ENCODE data around the gene CHMP4B. TPM values are rescaled to one million over a fixed set of nuclear protein-coding genes. Genes with fewer than 3 reads are reported as not detected.

Gene CHMP4B
- total RNA-seq, 5 donors from 2014 or later (not counting 1 experiment from before 2014, with no cell fraction given) = 45.1 to 64.7 (median 60.8) TPM

DNA sequence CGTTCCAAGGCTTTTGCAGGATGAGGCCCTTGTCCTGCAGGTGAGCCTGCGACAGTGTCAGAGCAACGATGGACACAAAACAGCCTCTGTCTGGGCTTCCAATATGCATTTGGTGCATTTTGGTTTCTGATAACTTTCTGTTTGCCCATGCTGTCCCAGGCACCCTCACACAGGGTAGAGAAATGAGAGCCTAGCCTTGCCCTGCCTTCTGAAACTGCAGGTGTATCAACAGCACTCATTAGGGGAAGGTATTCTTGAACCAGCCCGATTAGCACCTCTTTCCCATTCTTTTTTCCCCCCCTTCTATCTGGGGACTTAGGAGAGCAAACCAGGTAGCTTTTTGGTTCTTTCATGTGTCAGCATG is 30.3 kb downstream of the CHMP4B start:
- DNase-seq = no peak
- Histone ChIP-seq H3K27me3 (replicated peaks in 1 of 2; ENCODE audit: control insufficient read depth in 2 of 2, extremely low read depth in 1 of 2, insufficient read depth in 2 of 2, low read length in 1 of 2) (no peaks in the 10 kb centered on the region), H3K27ac (ENCODE audit: low read length) (no peak overlapping the region), H3K4me1 (ENCODE audit: control insufficient read depth in 1 of 2, extremely low read depth in 1 of 2, insufficient read depth in 2 of 2, low read length in 2 of 2) (peaks cover 36 to 72% of the 10 kb centered on the region in 2 experiments), H3K9me3 (no peaks in the 10 kb centered on the region), H3K4me3 (ENCODE audit: control insufficient read depth in 1 of 2, extremely low read depth in 1 of 2, low read length in 1 of 2) (no peak overlapping the region), H3K36me3 (ENCODE audit: control insufficient read depth in 2 of 2, extremely low read depth in 1 of 2, insufficient read depth in 1 of 2, low read length in 1 of 2) (no peaks in the 10 kb centered on the region)
- Mint-ChIP-seq H3K27me3 (no peaks in the 10 kb centered on the region), H3K9me3 (no peaks in the 10 kb centered on the region), H3K27ac (peak overlapping the region; percentile 17 to 44), H3K4me1 (peaks cover 94 to 98% (median 94%) of the 10 kb centered on the region in 3 donors), H3K4me3 (no peak overlapping the region), H3K36me3 (no peaks in the 10 kb centered on the region)
- ChIA-PET CTCF (no interaction called here), POLR2A (interaction anchor here in 1 of 2 donors (0.6 kb wide), 1 partner anchor 11 kb away, joined by 3 read pairs; no protein-coding TSS in a partner anchor)
- ATAC-seq (replicated peaks in 1 of 4) = no peak
- WGBS (ENCODE audit: insufficient coverage) = 87% methylated on average over 3 of the region's 4 CpGs

- H3K4me3 Mint-ChIP-seq = no peak overlapping the region
Observed at GRCh38 chr20:33842346-33842745, 31.2 kb downstream of the CHMP4B start.

DNA sequence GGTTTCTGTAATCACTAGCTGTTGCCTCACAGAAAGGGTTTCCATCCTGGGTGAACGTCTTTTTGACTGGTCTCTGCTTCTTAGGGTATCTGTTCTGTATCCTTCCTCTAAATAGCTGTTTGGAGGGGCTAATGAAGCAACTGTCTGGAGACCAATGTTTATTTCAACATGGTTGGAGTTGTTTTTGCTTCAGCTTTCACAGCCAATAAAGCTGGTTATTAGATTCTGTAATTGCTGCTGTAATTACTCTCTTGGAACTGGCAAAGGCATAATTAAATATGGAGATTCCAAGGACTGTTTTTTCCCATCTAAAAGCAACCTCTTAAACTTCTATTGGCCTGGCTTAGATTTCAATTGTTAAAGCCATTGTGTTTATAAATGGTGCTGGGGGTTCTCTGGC is 31.9 kb downstream of the CHMP4B start:
- Histone ChIP-seq H3K27me3 (replicated peaks in 1 of 2; ENCODE audit: control insufficient read depth in 2 of 2, extremely low read depth in 1 of 2, insufficient read depth in 2 of 2, low read length in 1 of 2) (no peaks in the 10 kb centered on the region), H3K9me3 (no peaks in the 10 kb centered on the region), H3K4me3 (ENCODE audit: control insufficient read depth in 1 of 2, extremely low read depth in 1 of 2, low read length in 1 of 2) (no peak overlapping the region), H3K4me1 (ENCODE audit: control insufficient read depth in 1 of 2, extremely low read depth in 1 of 2, insufficient read depth in 2 of 2, low read length in 2 of 2) (peaks cover 37 to 61% of the 10 kb centered on the region in 2 experiments), H3K36me3 (ENCODE audit: control insufficient read depth in 2 of 2, extremely low read depth in 1 of 2, insufficient read depth in 1 of 2, low read length in 1 of 2) (no peaks in the 10 kb centered on the region), H3K27ac (ENCODE audit: low read length) (no peak overlapping the region)
- POLR2A ChIA-PET = no interaction called here
- no peak for ATAC-seq (replicated peaks in 1 of 4)
- 83% methylated on average over 1 of the region's 1 CpG for WGBS (ENCODE audit: insufficient coverage)
- no peaks in the 10 kb centered on the region for H3K36me3 Mint-ChIP-seq
- H3K27ac Mint-ChIP-seq = peak overlapping the region in 1 of 2 donors; percentile 83
- H3K4me3 Mint-ChIP-seq = no peak overlapping the region
- CTCF ChIA-PET = interaction anchor here (0.5 to 1.0 kb wide), 3 partner anchors 70 to 352 kb away, joined by 3 to 5 read pairs (median 5); no protein-coding TSS in a partner anchor
- no peaks in the 10 kb centered on the region for H3K27me3 Mint-ChIP-seq
- peaks cover 91 to 97% (median 93%) of the 10 kb centered on the region in 3 donors for H3K4me1 Mint-ChIP-seq
- DNase-seq = no peak
- no peaks in the 10 kb centered on the region for H3K9me3 Mint-ChIP-seq

More at GRCh38 chr20:33842346-33842745, 31.2 kb downstream of the CHMP4B start:
- DNase-seq (no peak), ATAC-seq (replicated peaks in 1 of 4) (no peak)
- H3K4me1 Mint-ChIP-seq = peaks cover 94 to 98% (median 94%) of the 10 kb centered on the region in 3 donors
- H3K36me3 Mint-ChIP-seq = no peaks in the 10 kb centered on the region
- Histone ChIP-seq H3K9me3 (no peaks in the 10 kb centered on the region), H3K4me1 (ENCODE audit: control insufficient read depth in 1 of 2, extremely low read depth in 1 of 2, insufficient read depth in 2 of 2, low read length in 2 of 2) (peaks cover 39 to 66% of the 10 kb centered on the region in 2 experiments), H3K36me3 (ENCODE audit: control insufficient read depth in 2 of 2, extremely low read depth in 1 of 2, insufficient read depth in 1 of 2, low read length in 1 of 2) (no peaks in the 10 kb centered on the region), H3K4me3 (ENCODE audit: control insufficient read depth in 1 of 2, extremely low read depth in 1 of 2, low read length in 1 of 2) (no peak overlapping the region), H3K27me3 (replicated peaks in 1 of 2; ENCODE audit: control insufficient read depth in 2 of 2, extremely low read depth in 1 of 2, insufficient read depth in 2 of 2, low read length in 1 of 2) (no peaks in the 10 kb centered on the region), H3K27ac (ENCODE audit: low read length) (no peak overlapping the region)
- H3K27ac Mint-ChIP-seq = peak overlapping the region in 1 of 2 donors; percentile 83
- no peaks in the 10 kb centered on the region for H3K27me3 Mint-ChIP-seq
- CTCF ChIA-PET = no interaction called here
- POLR2A ChIA-PET = no interaction called here
- no peaks in the 10 kb centered on the region for H3K9me3 Mint-ChIP-seq
- WGBS (ENCODE audit: insufficient coverage) = no CpG with 5 or more reads among the region's 3 CpGs

DNA sequence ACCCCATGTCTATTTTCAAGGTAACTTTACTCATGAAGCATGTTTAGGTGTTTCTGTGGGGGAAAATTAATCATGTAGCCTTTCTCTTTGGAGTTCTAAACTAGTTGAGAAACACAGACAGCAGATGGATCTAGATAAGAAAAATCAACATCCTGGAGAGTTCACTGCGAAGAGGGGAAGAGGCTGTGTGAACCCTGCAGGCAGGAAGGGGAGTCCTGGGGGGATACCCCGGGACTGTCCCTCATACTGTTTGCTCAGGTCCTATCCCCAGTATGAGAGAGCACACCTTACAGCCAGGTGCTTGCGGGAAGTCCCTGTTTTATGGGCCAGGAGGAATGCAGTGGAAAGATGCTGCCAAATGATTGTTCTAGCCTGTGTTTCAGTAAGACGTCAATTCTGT is 32.7 kb downstream of the CHMP4B start:
- peaks cover 37 to 54% of the 10 kb centered on the region in 2 experiments for H3K4me1 ChIP-seq (ENCODE audit: control insufficient read depth in 1 of 2, extremely low read depth in 1 of 2, insufficient read depth in 2 of 2, low read length in 2 of 2)
- ATAC-seq (replicated peaks in 1 of 4) (peak; percentile 84 to 99 (median 90)), DNase-seq (peak in 18 of 35 experiments; percentile 11 to 50 (median 32))
- H3K4me1 Mint-ChIP-seq = peaks cover 90 to 96% (median 93%) of the 10 kb centered on the region in 3 donors
- ChIA-PET CTCF (no interaction called here), POLR2A (interaction anchor here (0.6 kb wide), 2 partner anchors 18 to 1820 kb away, joined by 3 read pairs; no protein-coding TSS in a partner anchor)
- H3K36me3 Mint-ChIP-seq = peaks cover 4% of the 10 kb centered on the region
- H3K9me3 Mint-ChIP-seq = no peaks in the 10 kb centered on the region
- H3K27me3 Mint-ChIP-seq = no peaks in the 10 kb centered on the region
- H3K27ac ChIP-seq (ENCODE audit: low read length) = no peak overlapping the region
- H3K36me3 ChIP-seq (ENCODE audit: control insufficient read depth in 2 of 2, extremely low read depth in 1 of 2, insufficient read depth in 1 of 2, low read length in 1 of 2) = peaks cover 0 to 6% of the 10 kb centered on the region in 2 donors
- H3K4me3 ChIP-seq (ENCODE audit: control insufficient read depth in 1 of 2, extremely low read depth in 1 of 2, low read length in 1 of 2) = no peak overlapping the region
- no peaks in the 10 kb centered on the region for H3K27me3 ChIP-seq (replicated peaks in 1 of 2; ENCODE audit: control insufficient read depth in 2 of 2, extremely low read depth in 1 of 2, insufficient read depth in 2 of 2, low read length in 1 of 2)
- WGBS (ENCODE audit: insufficient coverage) = 13% methylated on average over 2 of the region's 4 CpGs
- peak overlapping the region in 2 of 3 donors; percentile 7 to 9 for H3K4me3 Mint-ChIP-seq
- H3K27ac Mint-ChIP-seq = peak overlapping the region; percentile 53 to 83
- H3K9me3 ChIP-seq = no peaks in the 10 kb centered on the region

DNA sequence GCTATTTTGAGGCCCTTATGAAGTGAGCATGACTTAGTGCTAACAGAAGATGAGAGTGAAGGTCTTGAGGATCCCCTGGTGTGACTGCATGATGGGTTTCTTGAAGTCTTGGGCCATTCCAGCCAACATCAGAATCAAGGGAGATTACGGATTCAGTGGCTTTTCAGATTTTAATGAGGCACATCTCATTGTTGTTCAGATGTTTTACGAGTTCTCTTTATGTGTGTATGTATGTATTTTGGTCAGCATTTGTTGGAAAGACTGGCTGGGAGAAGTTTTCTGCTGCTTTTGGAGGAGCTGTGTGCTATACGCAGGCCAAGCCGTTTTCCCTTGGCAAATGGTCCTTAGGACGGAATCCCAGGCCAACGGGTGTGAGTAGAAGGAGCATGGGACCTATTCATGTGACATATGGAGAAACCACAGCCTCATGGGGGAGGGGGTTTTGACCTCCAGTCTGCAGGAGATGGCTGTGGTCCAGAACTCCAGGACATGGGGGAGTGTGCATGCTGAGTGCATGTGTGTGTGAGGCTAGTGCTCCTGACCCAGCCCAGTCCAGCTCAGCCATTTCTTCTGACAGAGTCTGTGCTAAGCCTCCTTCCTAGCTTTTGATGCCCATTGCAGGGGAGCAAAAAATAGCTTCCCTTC is 35.3 kb downstream of the CHMP4B start:
- WGBS (ENCODE audit: insufficient coverage) = 98% methylated on average over 6 of the region's 6 CpGs
- peak overlapping the region; percentile 65 to 68 for H3K27ac Mint-ChIP-seq

GRCh38 chr20:33847006-33847405 is 35.9 kb downstream of the CHMP4B start:
- no peak overlapping the region for H3K4me3 Mint-ChIP-seq

More for the DNA sequence above, 35.3 kb downstream of the CHMP4B start:
- Histone ChIP-seq H3K4me3 (ENCODE audit: control insufficient read depth in 1 of 2, extremely low read depth in 1 of 2, low read length in 1 of 2) (no peak overlapping the region), H3K4me1 (ENCODE audit: control insufficient read depth in 1 of 2, extremely low read depth in 1 of 2, insufficient read depth in 2 of 2, low read length in 2 of 2) (peaks cover 36 to 40% of the 10 kb centered on the region in 2 experiments), H3K36me3 (ENCODE audit: control insufficient read depth in 2 of 2, extremely low read depth in 1 of 2, insufficient read depth in 1 of 2, low read length in 1 of 2) (peaks cover 3 to 24% of the 10 kb centered on the region in 2 donors), H3K27ac (ENCODE audit: low read length) (no peak overlapping the region), H3K27me3 (replicated peaks in 1 of 2; ENCODE audit: control insufficient read depth in 2 of 2, extremely low read depth in 1 of 2, insufficient read depth in 2 of 2, low read length in 1 of 2) (no peaks in the 10 kb centered on the region), H3K9me3 (no peaks in the 10 kb centered on the region)
- H3K27me3 Mint-ChIP-seq = no peaks in the 10 kb centered on the region
- H3K4me3 Mint-ChIP-seq = no peak overlapping the region
- ChIA-PET CTCF (interaction anchor here in 1 of 2 donors (0.6 kb wide), 1 partner anchor 188 kb away, joined by 3 read pairs; no protein-coding TSS in a partner anchor), POLR2A (no interaction called here)
- no peaks in the 10 kb centered on the region for H3K9me3 Mint-ChIP-seq
- peaks cover 19% of the 10 kb centered on the region for H3K36me3 Mint-ChIP-seq
- H3K4me1 Mint-ChIP-seq = peaks cover 70 to 87% (median 80%) of the 10 kb centered on the region in 3 donors
- DNase-seq (no peak), ATAC-seq (replicated peaks in 1 of 4) (no peak)

More at GRCh38 chr20:33847006-33847405, 35.9 kb downstream of the CHMP4B start:
- peaks cover 9 to 29% of the 10 kb centered on the region in 2 donors for H3K36me3 ChIP-seq (ENCODE audit: control insufficient read depth in 2 of 2, extremely low read depth in 1 of 2, insufficient read depth in 1 of 2, low read length in 1 of 2)
- Mint-ChIP-seq H3K36me3 (peaks cover 24% of the 10 kb centered on the region), H3K27ac (peak overlapping the region; percentile 65 to 68), H3K27me3 (no peaks in the 10 kb centered on the region), H3K4me1 (peaks cover 64 to 87% (median 77%) of the 10 kb centered on the region in 3 donors), H3K9me3 (no peaks in the 10 kb centered on the region)
- ChIA-PET POLR2A (interaction anchor here in 1 of 2 donors (0.6 kb wide), 2 partner anchors 10 to 147 kb away, joined by 3 to 4 read pairs; partner anchors contain the start of gene RALY), CTCF (interaction anchor here in 1 of 2 donors (0.6 kb wide), 2 partner anchors 14 to 188 kb away, joined by 3 to 4 read pairs; no protein-coding TSS in a partner anchor)
- H3K27ac ChIP-seq (ENCODE audit: low read length) = no peak overlapping the region
- no peak overlapping the region for H3K4me3 ChIP-seq (ENCODE audit: control insufficient read depth in 1 of 2, extremely low read depth in 1 of 2, low read length in 1 of 2)
- ATAC-seq (replicated peaks in 1 of 4) (no peak), DNase-seq (no peak)
- no peaks in the 10 kb centered on the region for H3K9me3 ChIP-seq
- H3K27me3 ChIP-seq (replicated peaks in 1 of 2; ENCODE audit: control insufficient read depth in 2 of 2, extremely low read depth in 1 of 2, insufficient read depth in 2 of 2, low read length in 1 of 2) = no peaks in the 10 kb centered on the region
- peaks cover 34 to 36% of the 10 kb centered on the region in 2 experiments for H3K4me1 ChIP-seq (ENCODE audit: control insufficient read depth in 1 of 2, extremely low read depth in 1 of 2, insufficient read depth in 2 of 2, low read length in 2 of 2)
